Gastrocnemius medialis (tissue), 4 donors: Measurements from ENCODE around the gene MYL11.

Experiments used
- POLR2A ChIP-seq, 2 donors: fragments of 450-650 bp; IDR thresholded peaks; one replicate each; pipeline ENCODE4 v1.6.1; 2017; ENCODE audit warnings: antibody characterized with exemption in 2 of 2, mild to moderate bottlenecking in 2 of 2, moderate library complexity in 2 of 2
- TF ChIP-seq, protein P1 (sequence below), 5 experiments: fragments of 450-650 bp in 3 of 5; fragments of 200-600 bp in 2 of 5; sonication (generic) in 2 of 5; IDR thresholded peaks in 4 of 5; conservative IDR thresholded peaks in 1 of 5; 1 replicate in 4 of 5; 2 replicates in 1 of 5; pipeline ENCODE4 v1.5.1; 2016 to 2019; ENCODE audit warnings: antibody characterized with exemption in 5 of 5, mild to moderate bottlenecking in 3 of 5, moderate library complexity in 3 of 5

GRCh38 chr16:30357085-30357714 lies 17.4 kb upstream of the MYL11 start:
- TF ChIP-seq, protein P1, sequence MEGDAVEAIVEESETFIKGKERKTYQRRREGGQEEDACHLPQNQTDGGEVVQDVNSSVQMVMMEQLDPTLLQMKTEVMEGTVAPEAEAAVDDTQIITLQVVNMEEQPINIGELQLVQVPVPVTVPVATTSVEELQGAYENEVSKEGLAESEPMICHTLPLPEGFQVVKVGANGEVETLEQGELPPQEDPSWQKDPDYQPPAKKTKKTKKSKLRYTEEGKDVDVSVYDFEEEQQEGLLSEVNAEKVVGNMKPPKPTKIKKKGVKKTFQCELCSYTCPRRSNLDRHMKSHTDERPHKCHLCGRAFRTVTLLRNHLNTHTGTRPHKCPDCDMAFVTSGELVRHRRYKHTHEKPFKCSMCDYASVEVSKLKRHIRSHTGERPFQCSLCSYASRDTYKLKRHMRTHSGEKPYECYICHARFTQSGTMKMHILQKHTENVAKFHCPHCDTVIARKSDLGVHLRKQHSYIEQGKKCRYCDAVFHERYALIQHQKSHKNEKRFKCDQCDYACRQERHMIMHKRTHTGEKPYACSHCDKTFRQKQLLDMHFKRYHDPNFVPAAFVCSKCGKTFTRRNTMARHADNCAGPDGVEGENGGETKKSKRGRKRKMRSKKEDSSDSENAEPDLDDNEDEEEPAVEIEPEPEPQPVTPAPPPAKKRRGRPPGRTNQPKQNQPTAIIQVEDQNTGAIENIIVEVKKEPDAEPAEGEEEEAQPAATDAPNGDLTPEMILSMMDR (IDR thresholded peaks at IDR 0.05 in 4 of 5, conservative IDR thresholded peaks at IDR 0.05 in 1 of 5) = no peak
- no peak for TF ChIP-seq POLR2A (IDR thresholded peaks at IDR 0.05)
